ENCODE data around the gene NBDY.

NBDY gene

DNA sequence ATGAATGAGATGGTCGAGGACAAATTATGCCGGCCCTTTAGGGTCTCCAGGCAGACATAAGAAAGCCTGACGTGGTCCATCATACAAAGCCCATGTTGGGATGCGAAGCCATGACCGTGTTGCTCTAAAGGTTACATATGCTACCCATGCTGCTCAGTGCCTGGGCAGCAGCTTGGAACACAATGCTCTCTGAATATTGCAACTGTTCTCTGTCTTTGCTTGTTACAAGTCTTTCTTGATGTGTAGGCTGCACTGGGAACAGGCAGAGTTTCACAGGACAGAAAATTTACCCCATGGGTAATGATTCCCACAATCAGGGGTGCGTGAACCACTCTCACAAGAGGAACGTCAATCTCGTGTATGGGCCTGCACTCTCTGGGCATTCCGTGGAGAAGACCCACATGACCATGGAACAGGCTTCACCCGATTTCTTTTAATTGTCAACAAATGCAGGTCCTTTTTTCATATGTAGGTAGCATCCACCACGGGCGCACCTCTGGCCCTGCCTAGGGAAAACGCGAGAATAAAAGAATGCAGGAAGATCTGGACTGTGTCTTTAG, 66.3 kb downstream of the NBDY start:
- DNase-seq (ENCODE audit: low read depth) = no peak
- TF ChIP-seq, protein P1, sequence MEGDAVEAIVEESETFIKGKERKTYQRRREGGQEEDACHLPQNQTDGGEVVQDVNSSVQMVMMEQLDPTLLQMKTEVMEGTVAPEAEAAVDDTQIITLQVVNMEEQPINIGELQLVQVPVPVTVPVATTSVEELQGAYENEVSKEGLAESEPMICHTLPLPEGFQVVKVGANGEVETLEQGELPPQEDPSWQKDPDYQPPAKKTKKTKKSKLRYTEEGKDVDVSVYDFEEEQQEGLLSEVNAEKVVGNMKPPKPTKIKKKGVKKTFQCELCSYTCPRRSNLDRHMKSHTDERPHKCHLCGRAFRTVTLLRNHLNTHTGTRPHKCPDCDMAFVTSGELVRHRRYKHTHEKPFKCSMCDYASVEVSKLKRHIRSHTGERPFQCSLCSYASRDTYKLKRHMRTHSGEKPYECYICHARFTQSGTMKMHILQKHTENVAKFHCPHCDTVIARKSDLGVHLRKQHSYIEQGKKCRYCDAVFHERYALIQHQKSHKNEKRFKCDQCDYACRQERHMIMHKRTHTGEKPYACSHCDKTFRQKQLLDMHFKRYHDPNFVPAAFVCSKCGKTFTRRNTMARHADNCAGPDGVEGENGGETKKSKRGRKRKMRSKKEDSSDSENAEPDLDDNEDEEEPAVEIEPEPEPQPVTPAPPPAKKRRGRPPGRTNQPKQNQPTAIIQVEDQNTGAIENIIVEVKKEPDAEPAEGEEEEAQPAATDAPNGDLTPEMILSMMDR (conservative IDR thresholded peaks at IDR 0.05; ENCODE audit: control insufficient read depth, insufficient read depth, low read depth, low read length) = no peak

DNA sequence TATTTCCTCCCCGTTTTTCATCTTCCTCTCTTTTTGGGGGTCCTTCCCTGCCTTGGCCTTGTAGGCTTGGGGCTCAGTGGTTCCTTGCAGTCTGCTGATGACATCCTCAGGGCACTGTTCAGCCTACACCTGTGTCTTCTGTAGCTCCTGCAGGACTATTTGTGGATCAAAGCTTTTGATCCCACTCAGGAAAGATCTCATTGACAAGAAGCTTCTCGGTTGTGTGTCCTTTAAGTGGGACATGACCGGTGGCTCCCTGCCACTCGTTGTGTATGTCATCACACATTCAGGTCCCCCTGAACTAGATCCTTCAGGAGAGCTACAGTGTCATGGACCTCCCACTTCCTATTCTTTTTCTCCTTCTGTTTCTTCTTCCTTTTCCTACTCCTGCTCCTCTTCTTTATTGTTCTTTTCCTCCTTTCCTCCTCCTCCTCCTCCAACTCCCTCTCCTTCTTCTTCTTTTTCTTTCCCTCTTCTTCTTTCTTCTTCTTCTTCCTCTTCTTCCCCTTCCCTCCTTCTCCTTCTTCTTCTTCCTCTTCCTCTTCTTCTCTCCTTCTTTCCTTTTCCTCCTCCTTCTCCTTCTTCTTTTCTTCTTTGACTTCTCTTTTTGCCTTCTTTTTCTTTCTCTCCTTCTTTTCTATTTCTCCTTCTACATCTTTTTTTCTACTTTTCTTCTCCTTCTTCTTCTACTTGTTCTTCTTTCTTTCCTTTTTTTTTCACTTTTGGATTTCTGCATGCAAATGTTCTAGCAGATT, 67.8 kb downstream of the NBDY start:
- TF ChIP-seq, protein P1 (conservative IDR thresholded peaks at IDR 0.05; ENCODE audit: control insufficient read depth, insufficient read depth, low read depth, low read length) = no peak
- no peak overlapping the region for H3K4me3 ChIP-seq (ENCODE audit: control insufficient read depth, low read depth, low read length)

More for the DNA sequence above, 66.3 kb downstream of the NBDY start:
- H3K4me3 ChIP-seq (ENCODE audit: control insufficient read depth, low read depth, low read length) = no peak overlapping the region

DNA sequence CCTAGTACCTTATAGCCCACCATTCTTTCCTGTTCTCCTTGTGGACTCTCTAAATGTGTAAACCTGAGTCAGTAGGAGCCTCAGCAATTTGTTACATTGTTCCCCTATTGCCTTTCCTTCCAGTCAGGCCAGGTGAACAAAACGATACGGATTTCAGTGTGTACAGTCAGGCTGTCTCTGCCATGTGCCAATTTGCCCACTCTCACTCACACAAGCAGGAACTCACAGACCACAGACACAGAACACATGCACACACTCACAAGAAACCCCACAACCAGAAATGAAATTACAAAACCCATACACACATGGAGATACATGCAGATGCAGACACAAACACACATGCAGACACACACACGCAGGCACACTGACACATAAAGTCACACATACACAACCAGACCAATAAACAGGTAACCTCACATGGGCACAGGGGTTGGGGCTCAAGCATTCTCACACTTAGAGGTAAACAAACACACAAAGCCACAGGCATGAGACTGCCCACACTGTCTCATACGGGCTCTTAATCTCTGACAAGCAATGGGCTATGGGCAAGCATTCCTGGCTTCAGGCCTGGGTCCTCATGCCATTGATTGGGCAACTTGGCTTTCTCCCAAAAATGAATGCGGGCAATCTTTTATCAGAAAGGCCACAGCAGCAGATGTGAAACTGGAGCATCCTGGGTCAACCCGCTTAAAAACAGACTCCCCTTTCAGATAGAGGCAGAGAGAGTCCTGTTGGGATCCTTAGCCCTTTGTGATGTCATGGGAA, 68.7 kb downstream of the NBDY start:
- DNase-seq (ENCODE audit: low read depth) = no peak
- TF ChIP-seq, protein P1 (conservative IDR thresholded peaks at IDR 0.05; ENCODE audit: control insufficient read depth, insufficient read depth, low read depth, low read length) = no peak
- no peak overlapping the region for H3K4me3 ChIP-seq (ENCODE audit: control insufficient read depth, low read depth, low read length)

More for the DNA sequence above, 67.8 kb downstream of the NBDY start:
- no peak for DNase-seq (ENCODE audit: low read depth)

DNA sequence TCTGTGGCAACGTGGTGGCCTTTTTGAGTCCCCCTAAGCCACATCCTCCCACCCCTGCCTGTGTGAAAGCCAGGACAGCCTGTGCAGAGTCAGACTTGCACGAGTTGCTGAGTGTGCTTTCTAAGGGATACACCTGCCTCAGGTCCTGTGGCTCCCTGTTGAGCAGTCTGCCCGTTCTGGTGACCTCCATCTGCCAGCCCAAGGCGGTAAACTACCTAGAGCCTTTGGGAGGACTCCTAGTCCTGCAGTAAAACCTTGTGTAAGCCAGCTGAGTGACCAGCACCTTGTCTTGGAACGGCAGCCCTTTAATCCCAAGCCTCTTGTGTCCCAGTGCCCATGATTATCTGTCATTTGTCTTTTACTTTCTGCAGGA, 69.3 kb downstream of the NBDY start:
- TF ChIP-seq, protein P1 (conservative IDR thresholded peaks at IDR 0.05; ENCODE audit: control insufficient read depth, insufficient read depth, low read depth, low read length) = no peak
- H3K4me3 ChIP-seq (ENCODE audit: control insufficient read depth, low read depth, low read length) = no peak overlapping the region
- DNase-seq (ENCODE audit: low read depth) = no peak

DNA sequence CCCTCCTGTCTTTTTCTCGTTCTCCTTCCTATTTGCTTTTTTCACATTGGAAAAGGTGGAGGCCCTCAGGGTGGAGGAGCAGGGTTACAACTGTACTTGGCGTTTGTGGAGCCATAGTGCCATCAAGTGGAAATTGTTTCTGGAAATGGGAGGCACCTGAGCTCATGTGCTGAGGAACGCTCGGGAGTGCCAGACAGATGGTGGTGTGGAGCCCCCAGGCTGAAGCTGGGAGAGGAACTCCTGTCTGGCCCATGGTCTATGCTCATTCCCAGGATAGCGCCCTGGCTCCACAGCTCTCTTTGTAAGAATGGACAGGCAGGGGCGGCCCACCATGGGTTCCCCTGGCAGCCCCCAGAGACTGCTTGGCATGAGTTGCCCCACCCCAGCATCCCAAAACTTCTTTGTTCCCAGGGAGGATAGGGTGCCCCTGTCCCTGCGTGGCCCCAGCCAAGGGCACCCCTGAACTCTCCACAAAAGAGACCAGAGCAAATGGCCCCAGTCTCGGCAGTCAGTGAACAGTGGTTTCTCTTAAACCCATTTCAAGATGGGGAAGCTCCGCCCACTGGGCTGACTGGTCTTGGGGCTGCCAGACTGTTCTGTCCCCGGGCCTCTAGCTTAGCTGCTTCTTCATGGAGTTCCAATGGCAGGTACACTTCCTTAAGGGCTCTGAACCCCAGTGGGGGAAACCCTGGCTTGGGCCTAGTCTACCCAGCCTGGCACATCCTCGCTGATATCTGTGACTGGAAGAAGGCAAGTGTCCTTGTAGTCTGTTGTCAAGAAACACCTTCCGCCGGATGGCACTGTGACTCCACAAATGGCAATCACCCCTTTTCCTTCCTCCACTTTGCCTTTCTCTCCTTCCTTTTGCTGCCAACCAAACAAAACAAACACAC, 70.1 kb downstream of the NBDY start:
- H3K4me3 ChIP-seq (ENCODE audit: control insufficient read depth, low read depth, low read length) = no peak overlapping the region
- TF ChIP-seq, protein P1 (conservative IDR thresholded peaks at IDR 0.05; ENCODE audit: control insufficient read depth, insufficient read depth, low read depth, low read length) = no peak
- DNase-seq (ENCODE audit: low read depth) = no peak

DNA sequence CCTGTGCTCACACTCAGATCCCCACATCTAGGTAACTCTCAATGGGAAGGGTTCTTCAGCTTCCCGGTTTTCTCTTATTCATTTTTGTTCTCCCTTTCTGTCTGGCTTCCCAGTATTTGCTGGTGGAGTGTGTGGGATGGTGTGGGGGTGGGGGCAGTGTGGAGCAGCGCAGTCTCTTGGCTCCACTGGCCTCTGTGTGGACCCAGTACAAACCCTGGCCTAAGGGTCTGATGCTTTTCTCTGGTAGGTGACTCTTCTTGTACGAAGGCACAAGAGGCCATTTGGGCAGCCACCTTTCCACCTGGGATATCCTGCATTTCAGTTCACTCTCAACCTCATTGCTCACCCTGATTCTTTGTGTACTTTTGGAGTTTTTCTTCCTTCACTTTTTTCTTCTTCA, 71.3 kb downstream of the NBDY start:
- DNase-seq (ENCODE audit: low read depth) = no peak
- no peak overlapping the region for H3K4me3 ChIP-seq (ENCODE audit: control insufficient read depth, low read depth, low read length)

More for the DNA sequence above, 71.3 kb downstream of the NBDY start:
- TF ChIP-seq, protein P1 (conservative IDR thresholded peaks at IDR 0.05; ENCODE audit: control insufficient read depth, insufficient read depth, low read depth, low read length) = no peak

Measured in fibroblast of mammary gland (primary cell).